Right forelimb (tissue), 1 donor: ENCODE results near the gene RPS6KA5.
"Not testable (repeated sequence)": the region's sequence is repeated elsewhere in the genome, so short reads cannot be mapped to it uniquely, and the experiment has no call there.

ENCODE experiments used
- DNase-seq: peaks from one replicate; pipeline ENCODE4 v3.0.0-alpha.2; 2018

The RPS6KA5 gene

DNA sequence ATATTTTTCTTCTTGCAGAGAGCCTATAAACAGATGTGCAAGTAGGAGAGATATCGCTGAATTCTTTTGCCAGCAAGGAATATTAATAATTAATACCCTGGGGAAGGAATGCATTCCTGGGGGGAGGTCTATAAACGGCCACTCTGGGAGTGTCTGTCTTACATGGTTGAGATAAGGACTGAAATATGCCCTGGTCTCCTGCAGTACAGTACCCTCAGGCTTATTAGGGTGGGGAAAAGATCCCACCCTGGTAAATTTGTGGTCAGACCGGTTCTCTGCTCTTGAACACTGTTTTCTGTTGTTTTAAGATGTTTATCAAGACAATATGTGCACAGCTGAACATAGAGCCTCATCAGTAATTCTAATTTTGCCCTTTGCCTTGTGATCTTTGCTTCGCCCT lies 236.9 kb downstream of the RPS6KA5 start:
- not testable (repeated sequence) for DNase-seq

DNA sequence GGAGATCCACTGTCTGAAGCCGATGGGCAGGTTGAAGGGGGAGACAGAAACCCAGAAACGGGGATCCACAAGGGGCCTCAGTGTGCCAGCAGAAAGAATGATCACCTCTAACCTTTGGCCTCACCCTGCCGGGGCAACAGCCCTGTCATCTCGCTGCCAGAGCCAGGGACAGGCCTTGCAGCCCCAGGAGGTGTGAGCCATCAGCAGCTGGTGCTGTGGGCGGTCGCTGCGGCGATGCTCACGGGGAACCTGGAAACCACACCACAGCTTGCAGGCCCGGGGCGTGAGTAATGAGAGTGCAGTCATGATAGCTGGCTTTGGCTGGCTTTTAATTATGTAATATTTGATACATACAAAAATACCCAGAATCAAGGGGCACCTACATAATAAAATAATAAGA lies 239.5 kb downstream of the RPS6KA5 start:
- no peak for DNase-seq

DNA sequence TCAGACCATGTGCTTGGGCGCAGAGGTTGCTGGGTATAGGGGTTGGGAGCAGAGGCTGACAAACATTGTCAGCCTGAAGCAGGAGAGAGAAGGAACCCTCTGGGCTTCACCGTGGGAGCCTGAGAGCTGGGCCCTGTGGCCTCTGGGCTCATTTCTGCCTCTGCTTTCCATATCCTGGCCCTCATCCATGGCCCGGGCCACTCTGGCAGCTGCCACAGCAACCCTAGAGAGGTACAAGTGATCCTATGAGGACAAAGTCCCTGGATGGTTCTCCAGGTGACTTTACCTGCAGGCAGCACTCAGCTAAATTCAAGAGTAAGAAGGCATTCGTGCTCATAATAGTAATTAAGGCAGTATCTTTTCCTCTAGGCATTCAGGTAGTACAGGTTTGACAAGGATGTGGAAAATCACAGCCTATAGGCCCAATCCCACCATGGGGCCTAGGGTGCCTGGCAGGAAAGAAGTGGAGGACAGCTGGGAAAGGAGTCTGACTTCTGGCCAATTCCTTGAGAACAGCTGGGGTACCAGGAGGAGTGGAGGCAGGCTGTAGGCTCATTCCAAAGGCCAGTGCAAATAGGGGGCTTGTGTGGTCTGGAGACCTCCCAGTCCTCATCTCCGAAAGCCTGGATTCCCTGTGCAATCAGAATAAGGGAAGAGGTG lies 240.6 kb downstream of the RPS6KA5 start:
- no peak for DNase-seq

DNA sequence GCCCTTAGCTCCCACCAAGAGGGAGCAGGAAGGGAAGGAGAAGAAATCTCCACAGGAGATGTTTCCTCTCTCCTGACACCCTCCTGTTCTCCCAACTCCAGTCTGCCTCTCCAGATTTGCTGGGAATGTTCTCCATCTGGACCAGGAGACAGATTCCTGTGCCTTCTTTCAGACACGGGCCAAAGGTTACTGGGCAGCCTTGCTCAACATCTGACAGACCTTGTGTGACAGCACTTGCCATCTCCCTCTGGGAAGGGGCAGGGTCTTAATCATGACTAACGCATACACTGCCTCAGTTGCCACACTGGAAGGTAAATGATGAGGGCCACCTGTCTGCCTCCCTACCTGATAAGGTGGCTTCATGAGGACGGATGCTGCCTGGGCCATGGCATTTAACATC lies 241.7 kb downstream of the RPS6KA5 start:
- no peak for DNase-seq

DNA sequence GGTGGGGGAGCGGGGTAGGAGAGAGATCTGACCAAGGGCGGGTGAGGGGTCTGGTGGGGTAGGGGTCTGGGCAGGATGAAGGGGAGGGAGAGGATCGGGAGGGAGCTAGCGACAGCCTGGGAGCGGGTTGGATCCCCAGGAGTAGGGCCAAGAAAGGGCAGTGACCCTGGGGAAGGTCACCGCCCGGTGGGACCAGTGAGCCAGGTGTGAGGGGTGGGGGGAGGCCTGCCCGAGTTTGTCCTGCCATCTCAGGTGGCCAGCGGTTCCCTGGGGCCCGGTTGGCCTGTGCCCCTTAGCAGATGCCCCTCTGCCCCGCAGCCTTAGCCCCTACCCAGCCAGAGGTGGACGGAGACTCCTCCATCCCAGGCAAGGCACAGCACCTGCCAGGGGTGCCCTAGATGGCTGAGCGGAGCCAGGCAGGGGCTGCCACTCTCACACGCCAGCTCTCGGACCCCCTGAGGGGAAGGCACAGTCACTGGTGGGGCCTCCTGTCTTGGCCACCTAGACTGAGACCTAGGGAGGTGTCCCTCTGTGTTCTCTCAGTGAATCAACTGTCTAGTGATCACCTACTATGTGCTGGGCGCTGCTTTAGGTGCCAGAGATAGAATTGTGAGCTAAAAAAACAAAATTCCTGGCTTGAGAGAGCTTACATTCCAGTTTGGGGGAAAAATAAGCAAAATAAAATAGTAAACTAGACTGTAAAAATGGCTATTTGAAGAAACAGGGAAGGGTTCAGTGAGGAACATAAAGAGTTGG lies 243.6 kb downstream of the RPS6KA5 start:
- no peak for DNase-seq

DNA sequence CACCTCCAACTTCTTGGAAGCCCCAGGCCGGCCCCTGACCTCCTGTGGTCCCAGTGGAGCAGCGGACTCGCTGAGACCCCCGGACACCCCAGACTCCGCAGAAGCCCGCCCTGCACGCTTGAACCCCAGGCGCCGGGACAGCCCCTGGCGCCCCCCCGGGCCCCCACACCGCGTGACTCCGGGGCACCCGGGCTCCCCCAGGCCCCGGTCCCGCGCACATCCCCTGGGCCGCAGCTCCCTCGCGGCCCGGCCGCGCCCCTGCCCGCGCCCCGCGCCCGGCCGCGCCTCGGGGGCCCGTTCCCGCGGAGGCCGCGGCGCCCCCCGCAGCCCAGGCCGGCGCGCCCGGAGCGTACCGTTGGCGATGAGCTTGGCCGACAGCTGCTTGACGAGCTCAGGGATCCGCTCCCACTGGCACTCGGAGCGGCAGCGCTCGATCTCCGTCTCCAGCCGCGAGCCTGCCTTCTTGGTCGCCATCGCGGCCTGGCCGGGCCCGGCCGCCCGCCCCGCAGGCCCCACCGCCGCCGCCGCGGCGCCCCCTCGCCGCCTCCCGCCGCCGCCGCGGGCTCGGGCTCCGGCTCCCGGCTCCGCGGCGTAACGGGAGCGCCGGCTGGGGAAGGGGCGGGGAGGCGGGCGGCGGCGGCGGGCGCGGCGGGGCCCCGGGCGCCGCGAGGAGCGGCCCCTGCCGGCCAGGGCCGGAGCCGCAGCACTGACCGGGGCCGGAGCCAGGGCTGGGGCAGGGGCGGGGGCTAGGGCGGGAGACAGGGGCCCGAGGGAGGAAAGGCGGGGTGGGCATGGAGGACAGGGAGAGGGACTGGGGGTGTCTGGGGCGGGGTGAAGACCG lies 244.4 kb downstream of the RPS6KA5 start, which contains the start of gene TTC7B:
Gene TTC7B, minus strand, starts transcription at position 609 of the 841 bp plus-strand sequence. Its CDS starts 135 bp downstream, at position 474.
- peak; percentile 71 for DNase-seq

DNA sequence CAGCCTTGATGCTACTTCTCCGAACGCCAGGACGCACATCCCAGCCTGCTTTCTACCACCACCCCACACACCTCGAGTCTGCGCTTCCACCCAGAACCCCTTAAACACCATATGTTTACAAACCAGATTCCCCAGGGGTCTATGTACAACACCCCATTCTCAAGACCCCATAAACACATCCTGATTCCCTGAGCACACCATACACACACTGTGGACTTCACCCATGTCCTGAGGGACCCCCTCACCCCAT lies 244.9 kb downstream of the RPS6KA5 start:
- no peak for DNase-seq

DNA sequence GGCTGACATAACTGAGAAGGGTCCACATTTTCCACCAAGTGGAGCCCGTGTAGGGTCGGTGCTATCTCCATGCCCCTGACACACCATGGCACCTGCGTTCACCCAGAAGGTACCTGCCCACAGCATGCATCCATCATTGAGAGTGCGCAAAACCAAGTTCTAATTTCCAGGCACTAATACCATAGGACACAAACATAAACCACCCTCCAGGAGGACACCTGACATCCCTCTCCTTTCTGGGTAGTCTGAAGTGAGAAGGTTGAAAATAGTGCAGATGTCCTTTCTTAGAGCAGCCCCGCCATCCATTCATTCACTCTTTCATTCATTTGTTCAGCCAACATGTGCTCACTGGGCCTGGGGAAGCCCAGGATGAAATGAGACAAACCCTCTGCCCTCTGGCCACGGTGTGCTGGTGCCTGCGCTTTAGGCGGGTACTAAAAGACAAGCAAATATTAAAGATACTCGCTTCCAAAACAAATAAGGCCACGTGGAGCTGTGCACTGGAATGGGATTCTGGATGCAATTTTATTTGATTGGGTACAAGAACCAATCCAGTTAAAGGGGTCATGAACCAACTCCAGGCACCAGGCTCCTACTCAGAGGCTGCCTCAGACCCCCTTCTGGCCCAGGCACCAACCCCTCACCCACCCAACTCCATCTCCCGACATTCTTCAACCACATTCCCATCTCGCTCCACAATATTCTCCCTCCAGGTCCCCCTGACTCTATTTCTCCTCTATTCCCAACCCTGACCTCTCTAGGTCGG lies 245.5 kb downstream of the RPS6KA5 start:
- no peak for DNase-seq

DNA sequence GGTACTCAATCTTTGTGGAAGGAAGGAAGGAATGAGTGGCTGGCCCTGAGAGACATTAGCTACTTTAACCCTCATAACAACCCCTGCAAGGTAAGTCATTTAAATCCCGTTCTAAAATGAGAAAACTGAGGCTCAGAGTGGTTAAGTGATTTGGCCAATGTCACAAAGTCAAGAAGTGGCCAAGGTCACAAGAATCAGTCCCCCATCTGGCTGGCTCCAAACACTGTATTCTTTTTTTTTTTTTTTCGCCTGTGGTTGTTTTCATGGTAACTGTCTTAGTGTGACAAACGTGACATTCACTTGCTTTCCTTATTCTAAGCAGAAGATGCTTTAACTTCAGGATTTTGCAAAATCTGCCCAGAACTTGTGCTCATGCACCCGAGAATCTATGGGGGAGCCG lies 247.0 kb downstream of the RPS6KA5 start:
- no peak for DNase-seq

DNA sequence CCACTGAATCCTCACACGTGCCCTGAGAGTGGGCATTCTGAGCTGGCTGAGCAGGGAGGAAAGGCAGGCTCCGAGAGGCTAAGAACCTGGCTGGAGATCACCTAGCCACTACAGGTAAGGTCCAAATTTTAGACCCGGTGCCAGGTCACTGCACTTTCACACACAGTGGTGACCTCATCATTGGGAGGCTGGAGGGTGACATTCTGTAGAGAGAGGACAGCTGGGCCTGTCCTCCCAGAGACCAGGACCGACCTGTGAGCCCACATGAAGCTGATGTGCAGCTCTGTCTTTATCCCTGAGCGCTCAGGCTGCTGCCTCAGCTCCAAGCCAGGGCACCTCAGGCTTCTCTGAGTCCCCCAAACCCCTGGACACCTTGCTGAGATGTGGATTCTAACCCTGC lies 248.3 kb downstream of the RPS6KA5 start:
- DNase-seq: no peak

DNA sequence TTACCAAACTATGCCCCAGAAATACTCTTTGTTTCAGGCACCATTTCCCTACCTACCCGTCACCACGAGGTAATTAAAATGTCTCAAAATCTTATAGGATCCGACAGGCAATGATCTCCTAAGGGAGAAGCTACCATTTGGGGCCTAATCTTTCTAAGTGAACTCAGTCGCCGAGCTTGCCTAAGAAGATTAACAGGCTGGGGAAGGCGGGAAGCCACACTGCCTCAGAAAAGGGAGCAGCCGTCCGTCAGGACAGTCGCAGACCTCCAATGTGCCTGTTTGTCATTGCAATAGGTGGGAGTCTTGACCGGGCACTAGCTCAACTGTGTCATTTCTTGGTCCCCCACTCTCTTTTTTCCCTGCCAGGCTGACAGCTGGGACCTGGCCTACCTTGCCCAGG lies 248.8 kb downstream of the RPS6KA5 start:
- no peak for DNase-seq

DNA sequence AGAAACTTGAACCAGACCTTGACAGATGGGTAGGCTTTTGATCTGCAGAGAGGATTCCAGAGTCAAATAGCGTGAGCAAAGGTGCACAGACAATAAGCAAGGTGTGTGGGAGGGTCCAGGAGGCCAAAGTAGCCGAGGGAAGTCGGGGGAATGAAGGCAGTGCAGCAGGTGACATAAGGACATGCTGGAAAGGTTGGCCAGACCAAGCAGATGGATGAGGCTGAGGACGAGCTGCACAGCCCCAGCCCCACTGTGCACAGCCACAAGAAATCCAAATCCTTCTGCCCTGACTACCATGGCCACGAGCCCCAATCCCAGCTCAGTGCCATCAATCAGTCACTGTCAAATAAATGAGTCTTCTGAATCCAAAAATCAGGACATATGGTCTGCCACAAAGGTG lies 249.6 kb downstream of the RPS6KA5 start:
- DNase-seq: no peak

DNA sequence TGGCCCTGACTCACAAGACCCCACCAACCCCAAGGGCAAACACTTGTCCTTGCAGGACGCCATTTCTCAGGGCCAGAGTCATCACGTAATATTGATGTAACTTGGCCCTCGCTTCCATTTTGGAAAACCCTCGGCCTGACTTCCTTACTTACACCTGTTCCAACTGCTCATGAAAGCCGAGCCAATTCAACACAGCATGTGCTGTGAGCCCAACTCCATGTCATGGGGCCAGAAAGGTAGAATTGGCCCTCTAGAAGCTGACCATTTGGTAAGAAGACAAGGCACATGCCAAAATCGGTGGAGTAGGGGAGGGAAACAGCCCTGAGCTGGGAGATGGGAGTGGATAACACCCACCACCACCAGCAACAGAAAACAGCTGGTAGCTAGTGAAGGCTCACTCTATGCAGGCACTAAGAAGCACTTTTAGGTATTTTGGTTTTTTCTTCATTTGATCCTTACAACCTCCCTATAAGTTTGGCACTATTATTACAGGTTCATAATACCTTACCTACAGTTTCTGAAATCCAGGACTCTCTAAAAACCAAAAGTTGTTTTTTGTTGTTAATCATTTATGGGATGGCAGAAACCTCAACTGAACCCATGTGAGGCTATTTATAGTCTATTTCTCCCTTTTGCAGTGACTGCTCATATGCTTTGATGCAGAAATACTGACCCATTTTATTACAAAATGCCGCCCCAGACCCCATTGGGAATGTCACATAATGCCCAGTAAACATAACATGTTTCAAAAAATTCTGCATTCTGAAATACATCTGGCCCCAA lies 250.7 kb downstream of the RPS6KA5 start:
- no peak for DNase-seq

DNA sequence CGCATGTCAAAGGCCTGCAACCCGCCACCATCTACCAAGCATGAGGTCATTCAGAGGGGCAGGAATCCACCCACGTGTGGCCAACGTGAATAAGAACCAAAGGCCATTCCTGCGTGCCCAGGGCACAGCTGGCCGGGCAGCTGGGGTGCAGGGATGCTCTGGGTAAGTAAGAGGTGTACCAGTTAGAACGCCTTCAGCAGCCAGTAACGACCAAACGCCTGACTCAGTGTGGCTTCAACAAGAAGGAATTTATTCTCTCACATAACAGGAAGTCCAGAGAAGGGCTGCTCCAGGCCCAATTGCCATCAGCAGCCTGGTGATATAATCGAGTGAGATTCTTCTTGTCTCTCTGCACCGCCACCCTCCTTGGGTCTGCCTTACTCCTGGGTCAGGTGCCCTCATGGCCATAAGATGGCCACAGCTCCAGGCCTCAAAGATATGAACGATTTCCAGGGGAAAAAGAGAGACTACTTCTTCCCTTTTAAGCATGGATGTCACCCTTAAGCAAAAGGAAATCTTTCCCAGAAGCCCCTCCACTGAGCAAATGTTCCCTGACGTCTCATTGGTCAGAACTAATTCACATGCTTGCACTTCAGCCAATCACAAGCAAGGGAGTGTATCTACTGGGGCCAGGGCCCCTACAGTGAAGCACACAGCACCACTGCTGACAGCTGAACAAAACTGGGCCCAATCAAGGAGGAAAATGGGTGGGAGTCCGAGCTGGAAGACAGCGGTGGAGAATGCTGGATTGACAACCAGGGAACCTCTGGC lies 251.5 kb downstream of the RPS6KA5 start:
- DNase-seq: no peak

DNA sequence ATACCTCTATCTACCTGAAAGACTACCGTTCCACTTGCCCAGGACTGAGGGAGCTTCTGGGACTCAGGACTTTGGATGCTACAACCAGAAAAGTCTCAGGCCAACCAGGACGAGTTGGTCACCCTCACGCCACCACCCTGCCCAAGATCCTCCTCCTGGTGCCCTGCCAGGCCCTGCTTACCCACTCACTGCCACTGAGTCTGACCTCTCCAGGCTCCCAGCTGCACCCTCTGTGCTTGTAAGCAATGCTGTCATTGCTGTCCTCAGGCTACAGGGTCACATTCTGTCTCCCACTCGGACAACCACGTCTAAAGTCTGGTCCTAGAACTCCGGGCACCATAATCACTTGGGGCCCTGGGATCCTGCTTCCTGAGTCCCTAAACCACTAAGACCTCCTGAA lies 253.4 kb downstream of the RPS6KA5 start:
- no peak for DNase-seq

DNA sequence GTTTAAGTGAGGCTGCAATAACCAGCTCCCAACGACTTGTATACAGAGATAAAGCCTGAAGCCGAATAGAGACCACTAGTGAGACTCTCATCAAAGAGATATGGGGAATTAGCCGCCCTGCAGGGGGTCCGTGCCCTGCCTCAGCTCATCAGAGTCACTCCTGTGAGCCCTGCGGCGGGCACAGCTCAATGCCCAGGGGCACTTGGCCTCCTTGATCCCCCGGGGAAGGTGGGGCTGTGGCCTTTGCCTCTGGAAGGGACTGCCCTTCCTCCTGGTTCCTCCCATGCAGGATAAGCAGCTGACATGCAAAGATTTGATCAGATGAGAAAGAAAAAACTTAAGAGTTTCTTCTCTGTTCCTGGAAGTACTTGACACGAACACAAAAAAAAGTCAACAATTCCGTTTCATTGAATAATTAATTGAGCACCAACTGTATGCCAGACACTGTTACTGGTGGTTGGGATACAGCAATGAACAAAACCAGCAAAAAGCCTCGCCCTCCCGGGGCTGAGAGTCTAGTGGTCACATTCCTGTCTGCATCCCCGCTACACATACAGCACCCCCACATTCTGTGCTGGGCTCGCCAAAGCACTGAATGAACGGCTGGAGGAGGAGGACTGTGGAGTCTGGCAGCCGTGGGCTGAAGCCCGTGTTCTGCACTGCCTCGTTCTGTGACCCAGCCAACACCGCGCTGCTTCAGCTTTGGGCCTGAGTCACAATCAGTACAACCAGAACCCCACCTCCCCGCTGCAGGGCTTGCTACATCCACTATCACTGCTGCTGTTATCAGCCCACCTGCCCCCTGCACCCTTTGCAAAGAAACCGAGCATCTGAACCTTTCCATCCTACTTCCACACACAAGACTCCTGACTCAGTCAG lies 254.5 kb downstream of the RPS6KA5 start:
- no peak for DNase-seq

DNA sequence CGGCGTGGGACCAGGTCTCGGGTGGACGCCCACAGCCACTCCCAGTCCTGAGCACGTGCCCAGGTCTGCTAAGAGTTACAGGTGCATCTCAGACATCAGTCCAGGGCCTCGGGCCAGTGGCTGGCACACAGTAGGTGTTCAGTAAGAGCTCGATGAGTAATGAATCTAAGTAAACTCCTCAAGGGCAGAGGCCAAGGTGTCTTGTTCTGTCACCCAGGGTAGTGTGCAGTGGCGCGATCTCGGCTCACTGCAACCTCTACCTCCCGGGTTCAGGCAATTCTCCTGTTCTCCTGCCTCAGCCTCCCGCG lies 255.4 kb downstream of the RPS6KA5 start:
- no peak for DNase-seq

DNA sequence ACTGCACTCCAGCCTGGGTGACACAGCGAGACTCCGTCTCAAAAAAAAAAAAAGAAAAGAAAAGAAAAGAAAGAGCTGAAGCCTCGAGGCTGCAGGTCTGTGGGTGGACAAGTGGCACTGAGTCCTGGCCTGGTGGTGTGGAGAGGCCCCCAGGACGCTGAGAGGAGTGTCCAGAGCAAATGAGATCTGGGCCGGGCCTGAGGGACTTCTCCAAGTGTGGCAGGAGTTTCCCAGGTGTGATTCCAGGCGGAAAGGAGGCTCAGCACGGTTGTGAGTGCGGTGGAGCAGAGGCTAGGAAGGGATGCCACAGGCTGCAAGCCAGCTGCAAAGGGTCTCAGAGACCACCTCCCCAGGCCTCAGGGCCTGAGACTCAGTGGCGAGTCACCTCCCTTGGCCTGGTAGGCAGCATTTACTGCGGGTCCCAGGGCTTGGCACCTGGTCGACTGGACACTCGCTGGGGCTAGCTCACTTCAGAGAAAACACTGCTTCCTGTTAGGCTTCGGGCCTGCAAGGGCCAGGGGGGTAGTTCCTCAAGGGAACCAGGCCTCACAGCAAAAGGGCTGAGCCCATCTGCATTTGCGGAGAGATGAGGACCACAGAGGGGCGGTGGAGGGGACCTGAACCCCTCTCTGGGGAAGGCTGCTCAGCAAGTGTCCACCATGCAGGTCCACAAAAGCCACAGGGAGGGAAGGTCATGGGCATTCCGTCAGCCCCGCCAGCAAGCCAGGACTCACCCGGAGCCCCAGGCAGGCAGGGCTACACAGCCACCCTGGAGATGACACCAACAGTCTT lies 256.0 kb downstream of the RPS6KA5 start:
- no peak for DNase-seq

DNA sequence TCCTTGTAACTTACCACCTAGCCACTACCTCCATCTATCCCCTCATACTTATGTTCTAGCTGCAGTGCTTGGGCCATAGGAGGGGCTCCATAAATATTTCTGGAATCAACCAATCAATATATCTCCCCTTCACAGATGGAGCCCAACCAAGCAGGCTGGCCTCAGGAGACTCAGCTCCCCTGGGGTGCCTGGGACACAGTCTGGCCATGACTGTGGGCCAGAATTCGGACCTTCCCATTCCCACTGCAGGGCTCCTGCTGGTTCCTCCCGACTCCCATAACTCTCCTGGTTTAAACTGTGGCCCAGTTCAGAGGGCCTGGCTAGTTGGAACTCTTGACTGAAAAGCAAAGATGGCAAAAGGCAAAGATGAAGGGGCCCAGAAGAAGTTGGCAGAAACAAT lies 257.2 kb downstream of the RPS6KA5 start:
- no peak for DNase-seq

DNA sequence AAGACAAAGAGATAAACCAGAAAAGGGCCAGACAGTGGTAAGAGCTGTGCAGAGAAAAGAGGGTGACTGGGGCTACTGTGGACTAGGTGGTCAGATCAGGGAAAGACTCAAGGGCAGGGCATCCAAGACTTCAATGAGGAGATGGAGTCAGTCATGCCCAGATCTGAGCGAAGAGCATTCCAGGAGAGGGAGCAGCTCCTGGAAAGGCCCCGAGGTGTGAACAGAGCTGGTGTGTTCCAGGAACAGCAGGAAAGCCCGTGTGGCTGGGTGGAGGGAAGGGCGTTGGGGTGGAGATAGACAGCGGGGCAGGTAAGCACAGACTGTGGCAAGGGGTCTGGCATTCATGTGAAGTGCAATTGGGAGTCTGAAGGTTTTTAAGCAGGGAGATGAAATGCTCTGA lies 261.0 kb downstream of the RPS6KA5 start:
- DNase-seq: no peak
